ENCODE data around the gene ANK3. TPM values are rescaled to one million over a fixed set of nuclear protein-coding genes. Genes with fewer than 3 reads are reported as not detected.

The ANK3 gene

GRCh38 chr10:59980356-59980755 lies 409.3 kb downstream of the ANK3 start:
- no peak overlapping the region for H3K4me2 ChIP-seq (ENCODE audit: low read length, poor library complexity, severe bottlenecking)
- H3K4ac ChIP-seq (ENCODE audit: low read depth in 1 of 2, low read length in 2 of 2), result no peak overlapping the region
- H3K18ac ChIP-seq (ENCODE audit: low read depth in 1 of 2, low read length in 2 of 2), result no peak overlapping the region
- no peak overlapping the region for H3K9ac ChIP-seq (ENCODE audit: low read length)
- no peak overlapping the region for H3K23ac ChIP-seq (ENCODE audit: low read length in 2 of 2)
- H2BK120ac ChIP-seq (ENCODE audit: low read depth, low read length), result no peak overlapping the region
- no peak overlapping the region for H3K4me3 ChIP-seq (ENCODE audit: insufficient read depth in 1 of 2, low read depth in 1 of 2, low read length in 2 of 2)
- H3K14ac ChIP-seq (ENCODE audit: low read length in 2 of 2), result no peak overlapping the region
- DNase-seq, result no peak
- no peaks in the 10 kb centered on the region for H3K27me3 ChIP-seq (ENCODE audit: control insufficient read depth in 1 of 2, insufficient read depth in 1 of 2, low read length in 2 of 2)
- H3K79me1 ChIP-seq (replicated peaks; ENCODE audit: low read length, poor library complexity, severe bottlenecking), result no peaks in the 10 kb centered on the region
- no peak overlapping the region for H2AFZ ChIP-seq (ENCODE audit: low read depth, low read length)
- no peak overlapping the region for H2BK12ac ChIP-seq (ENCODE audit: low read length in 2 of 2)
- peaks cover 4% of the 10 kb centered on the region for H3K9me3 ChIP-seq (ENCODE audit: control insufficient read depth, low read length)
- 93% methylated on average over 1 of the region's 1 CpG for WGBS
- H3K4me1 ChIP-seq (ENCODE audit: control insufficient read depth, insufficient read depth, low read depth, low read length), result no peaks in the 10 kb centered on the region
- no peak overlapping the region for H3K27ac ChIP-seq (ENCODE audit: low read length, poor library complexity, severe bottlenecking)
- no peak overlapping the region for H4K8ac ChIP-seq (ENCODE audit: low read length)
- H2BK5ac ChIP-seq (ENCODE audit: low read depth, low read length, poor library complexity, severe bottlenecking), result no peak overlapping the region
- H3K36me3 ChIP-seq (ENCODE audit: control insufficient read depth in 1 of 2, insufficient read depth in 2 of 2, low read depth in 1 of 2, low read length in 2 of 2), result no peaks in the 10 kb centered on the region
- H2AK5ac ChIP-seq (ENCODE audit: low read length, severe bottlenecking), result no peak overlapping the region
- H4K91ac ChIP-seq (ENCODE audit: low read length), result no peak overlapping the region
- H2BK15ac ChIP-seq (ENCODE audit: low read depth, poor library complexity, severe bottlenecking), result no peak overlapping the region

- no peak overlapping the region for H3K23ac ChIP-seq (ENCODE audit: low read length in 2 of 2)
- no peak overlapping the region for H3K18ac ChIP-seq (ENCODE audit: low read depth in 1 of 2, low read length in 2 of 2)
- no peak overlapping the region for H4K8ac ChIP-seq (ENCODE audit: low read length)
- no peak overlapping the region for H2BK12ac ChIP-seq (ENCODE audit: low read length in 2 of 2)
- no peaks in the 10 kb centered on the region for H3K4me1 ChIP-seq (ENCODE audit: control insufficient read depth, insufficient read depth, low read depth, low read length)
- no peak overlapping the region for H2BK120ac ChIP-seq (ENCODE audit: low read depth, low read length)
- H3K27me3 ChIP-seq (ENCODE audit: control insufficient read depth in 1 of 2, insufficient read depth in 1 of 2, low read length in 2 of 2), result no peaks in the 10 kb centered on the region
- H2BK15ac ChIP-seq (ENCODE audit: low read depth, poor library complexity, severe bottlenecking), result no peak overlapping the region
- H2BK5ac ChIP-seq (ENCODE audit: low read depth, low read length, poor library complexity, severe bottlenecking), result no peak overlapping the region
- no peaks in the 10 kb centered on the region for H3K36me3 ChIP-seq (ENCODE audit: control insufficient read depth in 1 of 2, insufficient read depth in 2 of 2, low read depth in 1 of 2, low read length in 2 of 2)
- H3K9me3 ChIP-seq (ENCODE audit: control insufficient read depth, low read length), result peaks cover 4% of the 10 kb centered on the region
- H3K14ac ChIP-seq (ENCODE audit: low read length in 2 of 2), result no peak overlapping the region
- no peak overlapping the region for H3K27ac ChIP-seq (ENCODE audit: low read length, poor library complexity, severe bottlenecking)
- H3K79me1 ChIP-seq (replicated peaks; ENCODE audit: low read length, poor library complexity, severe bottlenecking), result no peaks in the 10 kb centered on the region
- H3K9ac ChIP-seq (ENCODE audit: low read length), result no peak overlapping the region
- no peak overlapping the region for H4K91ac ChIP-seq (ENCODE audit: low read length)
- no peak overlapping the region for H3K4me2 ChIP-seq (ENCODE audit: low read length, poor library complexity, severe bottlenecking)
- H3K4ac ChIP-seq (ENCODE audit: low read depth in 1 of 2, low read length in 2 of 2), result no peak overlapping the region
- H2AFZ ChIP-seq (ENCODE audit: low read depth, low read length), result no peak overlapping the region
- H2AK5ac ChIP-seq (ENCODE audit: low read length, severe bottlenecking), result no peak overlapping the region
- DNase-seq, result no peak
- H3K4me3 ChIP-seq (ENCODE audit: insufficient read depth in 1 of 2, low read depth in 1 of 2, low read length in 2 of 2), result no peak overlapping the region
These were observed 412.2 kb downstream of the ANK3 start for GRCh38 chr10:59977486-59977885.

GRCh38 chr10:59976909-59977308 lies 412.8 kb downstream of the ANK3 start:
- Histone ChIP-seq H3K18ac (ENCODE audit: low read depth in 1 of 2, low read length in 2 of 2) (no peak overlapping the region), H3K4me2 (ENCODE audit: low read length, poor library complexity, severe bottlenecking) (no peak overlapping the region), H3K14ac (ENCODE audit: low read length in 2 of 2) (no peak overlapping the region), H3K9ac (ENCODE audit: low read length) (no peak overlapping the region), H3K9me3 (ENCODE audit: control insufficient read depth, low read length) (peaks cover 4% of the 10 kb centered on the region), H4K8ac (ENCODE audit: low read length) (no peak overlapping the region), H3K4me3 (ENCODE audit: insufficient read depth in 1 of 2, low read depth in 1 of 2, low read length in 2 of 2) (no peak overlapping the region), H2BK5ac (ENCODE audit: low read depth, low read length, poor library complexity, severe bottlenecking) (no peak overlapping the region), H2AK5ac (ENCODE audit: low read length, severe bottlenecking) (no peak overlapping the region), H3K36me3 (ENCODE audit: control insufficient read depth in 1 of 2, insufficient read depth in 2 of 2, low read depth in 1 of 2, low read length in 2 of 2) (no peaks in the 10 kb centered on the region), H2BK12ac (ENCODE audit: low read length in 2 of 2) (no peak overlapping the region), H4K91ac (ENCODE audit: low read length) (no peak overlapping the region), H3K27me3 (ENCODE audit: control insufficient read depth in 1 of 2, insufficient read depth in 1 of 2, low read length in 2 of 2) (no peaks in the 10 kb centered on the region), H3K23ac (ENCODE audit: low read length in 2 of 2) (no peak overlapping the region), H3K4ac (ENCODE audit: low read depth in 1 of 2, low read length in 2 of 2) (no peak overlapping the region), H3K4me1 (ENCODE audit: control insufficient read depth, insufficient read depth, low read depth, low read length) (no peaks in the 10 kb centered on the region), H2BK15ac (ENCODE audit: low read depth, poor library complexity, severe bottlenecking) (no peak overlapping the region), H2BK120ac (ENCODE audit: low read depth, low read length) (no peak overlapping the region), H2AFZ (ENCODE audit: low read depth, low read length) (no peak overlapping the region), H3K79me1 (replicated peaks; ENCODE audit: low read length, poor library complexity, severe bottlenecking) (no peaks in the 10 kb centered on the region), H3K27ac (ENCODE audit: low read length, poor library complexity, severe bottlenecking) (no peak overlapping the region)
- DNase-seq, result peak; percentile 13

Small RNAs within 50 kb of the gene (small RNA-seq; reads per million reads assigned to genes)
- gene RF00019 (ENCODE audit: low read depth), result not detected

All from mesenchymal stem cell (in vitro differentiated cells and primary cell).